ENCODE results near the gene NPHS1.
"Not testable (repeated sequence)": the region's sequence is repeated elsewhere in the genome, so short reads cannot be mapped to it uniquely, and the experiment has no call there.

Gene NPHS1

DNA sequence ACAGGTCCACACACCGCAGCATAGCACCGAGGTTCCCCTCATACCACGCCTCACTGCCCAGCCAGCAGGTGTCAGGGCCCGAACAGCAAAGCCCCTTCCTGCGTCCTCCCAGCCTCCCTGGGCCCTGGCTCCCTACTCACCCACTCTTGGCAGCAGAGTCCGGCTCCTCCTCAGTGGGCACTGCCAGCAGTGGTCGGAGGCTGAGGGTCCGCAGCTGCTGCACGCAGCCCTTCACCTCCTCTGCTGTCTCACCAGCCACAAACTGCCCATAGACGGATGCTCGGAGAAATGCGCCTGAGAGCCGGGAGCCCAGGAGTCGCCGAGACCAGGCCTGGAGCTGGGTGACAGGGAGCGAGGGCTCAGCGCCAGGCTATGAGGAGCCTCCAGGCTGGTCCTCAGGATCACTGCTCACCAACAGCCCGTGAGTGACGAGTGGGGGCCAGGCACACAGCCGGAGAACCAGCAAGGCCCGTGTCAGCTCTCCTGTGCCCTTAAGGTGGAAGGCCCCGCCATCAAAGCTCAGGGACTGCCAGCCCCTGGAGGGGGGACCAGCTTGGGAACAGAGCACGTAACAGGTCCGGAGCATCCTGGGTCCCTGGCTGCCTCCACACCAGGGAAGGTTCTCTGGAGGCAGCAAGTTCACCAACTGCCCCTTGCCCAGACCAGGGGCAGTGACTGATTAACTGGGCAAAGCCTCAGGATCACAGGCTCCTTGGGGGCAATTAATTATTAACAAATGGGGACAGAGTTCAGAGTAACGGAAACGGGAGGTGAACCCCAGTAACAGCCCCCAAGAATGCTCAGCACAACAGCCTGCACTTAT, 39.9 kb downstream of the NPHS1 start, which contains the start of gene PRODH2:
Gene PRODH2 (minus strand): TSS at position 626 of the 823 bp plus-strand sequence. CDS start 40 bp downstream, at position 586.
- no peak for DNase-seq (ENCODE audit: low read depth, low spot score)

DNA sequence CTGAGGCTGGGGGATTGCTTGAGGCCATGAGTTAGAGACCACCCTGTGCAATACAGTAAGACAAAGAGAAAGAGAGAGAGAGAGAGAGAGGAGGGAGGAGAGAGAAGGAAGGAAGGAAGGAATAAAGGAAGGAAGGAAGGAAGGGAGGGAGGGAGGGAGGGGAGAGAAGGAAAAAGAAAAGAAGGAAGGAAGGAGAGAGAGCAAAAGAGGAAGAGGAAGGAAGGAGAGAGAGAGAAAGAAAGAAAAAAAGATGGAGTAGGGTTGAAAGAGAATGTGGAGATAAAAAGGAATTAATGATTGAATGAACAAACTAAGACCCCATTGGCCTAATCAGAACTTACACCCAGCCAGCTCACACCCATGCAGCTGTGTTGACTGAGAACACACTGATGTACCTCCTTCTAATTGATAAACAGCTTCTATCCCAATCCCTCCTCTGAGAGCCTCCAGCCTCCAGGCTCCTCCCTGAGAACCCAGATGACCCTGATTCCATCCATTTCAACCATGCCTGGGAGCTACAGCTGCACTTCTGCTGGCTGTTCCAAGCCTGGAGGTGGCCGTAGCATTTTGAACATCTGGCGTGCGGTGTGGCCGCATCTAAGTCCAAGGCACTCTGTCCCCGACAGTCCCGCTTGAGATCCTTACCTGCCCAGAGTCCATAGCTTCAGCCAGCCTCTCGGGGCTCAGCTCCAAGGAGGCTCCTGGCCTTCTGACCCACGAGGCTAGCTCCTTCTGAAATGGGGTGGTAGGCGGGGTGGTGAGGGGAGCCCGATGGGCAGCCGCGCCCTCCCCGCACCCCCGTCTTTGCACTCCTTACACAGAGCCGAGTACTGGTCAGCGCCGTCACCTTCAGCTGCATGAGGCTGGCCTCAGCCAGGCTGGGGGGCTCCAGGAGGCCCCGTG, 40.7 kb downstream of the NPHS1 start:
- DNase-seq (ENCODE audit: low read depth, low spot score), result no peak

DNA sequence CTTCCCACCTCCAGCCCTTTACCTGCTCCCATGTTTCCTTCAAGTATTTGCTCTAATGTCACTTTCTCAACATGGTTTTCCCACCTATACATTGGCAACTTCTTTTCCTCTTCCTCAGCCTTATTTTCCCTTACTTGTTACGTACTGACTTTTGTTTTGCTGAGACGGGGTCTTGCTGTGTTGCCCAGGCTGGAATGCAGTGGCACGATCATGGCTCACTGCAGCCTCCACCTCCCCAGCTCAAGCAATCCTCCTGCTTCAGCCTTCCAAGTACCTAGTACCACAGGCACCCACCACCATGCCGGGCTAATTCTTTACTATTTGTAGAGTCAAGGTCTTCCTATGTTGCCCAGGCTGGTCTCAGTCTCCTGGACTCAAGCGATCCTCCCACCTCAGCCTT, 44.7 kb downstream of the NPHS1 start:
- DNase-seq (ENCODE audit: low read depth, low spot score), result no peak

DNA sequence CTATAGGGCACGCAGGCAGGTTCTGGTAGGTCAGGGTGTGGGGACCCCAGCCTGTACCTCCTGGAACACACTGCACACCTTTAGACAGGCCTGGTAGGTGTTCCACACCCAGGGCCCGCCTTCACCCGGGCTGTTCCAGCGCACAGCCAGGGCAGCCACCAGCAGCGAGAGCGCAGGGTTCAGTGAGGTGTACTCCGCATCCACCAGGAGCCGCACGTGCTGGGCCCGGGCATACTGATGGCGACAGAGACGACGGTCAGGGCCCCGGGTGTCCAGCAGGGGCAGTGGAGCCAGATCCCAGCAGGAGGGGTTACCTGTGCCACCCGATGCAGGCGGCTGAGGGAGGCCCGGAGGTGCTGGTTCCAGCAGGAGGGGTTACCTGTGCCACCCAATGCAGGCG, 45.7 kb downstream of the NPHS1 start:
- no peak for DNase-seq (ENCODE audit: low read depth, low spot score)

DNA sequence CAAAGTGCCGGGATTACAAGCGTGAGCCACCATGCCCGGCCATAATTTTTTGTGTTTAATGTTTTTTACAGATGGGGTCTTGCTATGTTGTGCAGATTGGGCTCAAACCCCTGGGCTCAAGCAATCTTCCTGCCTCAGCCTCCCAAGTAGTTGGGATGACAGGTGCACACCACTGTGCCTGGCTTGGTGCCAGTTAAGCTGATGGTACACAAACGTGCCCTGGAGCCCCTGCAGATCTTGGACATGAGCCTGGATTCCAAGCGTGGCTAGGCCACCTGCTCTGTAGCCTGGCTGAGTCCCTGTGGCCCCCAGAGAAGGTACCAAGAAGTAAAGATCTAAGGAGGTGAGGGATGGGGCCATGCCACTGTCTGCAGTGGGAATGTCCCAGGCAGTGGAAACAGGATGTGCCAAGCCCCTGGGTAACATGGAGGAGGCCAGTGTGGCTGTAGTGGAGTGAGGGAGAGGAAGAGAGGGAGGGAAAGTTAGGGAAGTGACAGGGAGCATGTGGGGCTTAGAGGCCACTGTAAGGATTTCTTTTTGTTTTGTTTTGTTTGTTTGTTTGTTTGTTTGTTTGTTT, 46.7 kb downstream of the NPHS1 start:
- DNase-seq (ENCODE audit: low read depth, low spot score), result no peak

DNA sequence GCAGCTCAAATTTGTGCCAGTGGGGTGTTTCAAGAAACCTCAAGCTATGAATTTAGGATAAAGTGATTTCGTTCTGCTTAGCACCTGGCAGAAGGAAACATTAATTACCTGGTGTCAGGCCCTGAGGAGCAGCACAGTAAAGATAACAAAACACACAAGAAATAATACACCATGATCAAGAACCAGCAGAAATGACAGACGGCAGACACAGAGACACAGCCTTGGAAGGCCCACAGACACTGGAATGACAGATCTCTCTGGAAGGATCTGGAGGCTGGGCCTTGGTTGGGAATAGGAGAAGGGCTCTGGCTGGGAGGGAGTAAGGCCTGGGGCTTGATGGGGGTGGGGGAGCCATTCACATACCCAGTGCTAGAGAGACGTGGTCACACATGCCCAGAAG, 50.5 kb downstream of the NPHS1 start:
- DNase-seq (ENCODE audit: low read depth, low spot score), result no peak

DNA sequence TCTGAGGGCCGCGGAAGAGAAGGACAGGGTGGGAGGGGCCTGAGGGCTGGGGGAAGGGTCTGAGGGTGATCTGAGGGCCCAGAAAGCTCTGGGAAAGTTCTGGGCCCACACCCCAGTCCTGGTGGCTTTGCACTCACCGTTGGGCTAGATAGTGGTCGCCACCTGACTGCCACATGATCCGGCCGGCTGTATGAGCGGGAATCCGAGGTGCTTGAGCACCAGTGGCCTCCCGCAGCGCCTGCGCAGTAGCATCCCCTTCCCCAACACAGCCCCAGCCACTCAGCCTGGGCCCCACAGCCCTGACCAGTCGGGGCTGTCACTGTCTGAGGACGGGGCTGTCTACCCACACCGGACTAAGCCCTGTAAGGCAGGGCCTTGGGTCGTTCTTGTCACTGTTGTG, 54.6 kb downstream of the NPHS1 start:
- no peak for DNase-seq (ENCODE audit: low read depth, low spot score)

DNA sequence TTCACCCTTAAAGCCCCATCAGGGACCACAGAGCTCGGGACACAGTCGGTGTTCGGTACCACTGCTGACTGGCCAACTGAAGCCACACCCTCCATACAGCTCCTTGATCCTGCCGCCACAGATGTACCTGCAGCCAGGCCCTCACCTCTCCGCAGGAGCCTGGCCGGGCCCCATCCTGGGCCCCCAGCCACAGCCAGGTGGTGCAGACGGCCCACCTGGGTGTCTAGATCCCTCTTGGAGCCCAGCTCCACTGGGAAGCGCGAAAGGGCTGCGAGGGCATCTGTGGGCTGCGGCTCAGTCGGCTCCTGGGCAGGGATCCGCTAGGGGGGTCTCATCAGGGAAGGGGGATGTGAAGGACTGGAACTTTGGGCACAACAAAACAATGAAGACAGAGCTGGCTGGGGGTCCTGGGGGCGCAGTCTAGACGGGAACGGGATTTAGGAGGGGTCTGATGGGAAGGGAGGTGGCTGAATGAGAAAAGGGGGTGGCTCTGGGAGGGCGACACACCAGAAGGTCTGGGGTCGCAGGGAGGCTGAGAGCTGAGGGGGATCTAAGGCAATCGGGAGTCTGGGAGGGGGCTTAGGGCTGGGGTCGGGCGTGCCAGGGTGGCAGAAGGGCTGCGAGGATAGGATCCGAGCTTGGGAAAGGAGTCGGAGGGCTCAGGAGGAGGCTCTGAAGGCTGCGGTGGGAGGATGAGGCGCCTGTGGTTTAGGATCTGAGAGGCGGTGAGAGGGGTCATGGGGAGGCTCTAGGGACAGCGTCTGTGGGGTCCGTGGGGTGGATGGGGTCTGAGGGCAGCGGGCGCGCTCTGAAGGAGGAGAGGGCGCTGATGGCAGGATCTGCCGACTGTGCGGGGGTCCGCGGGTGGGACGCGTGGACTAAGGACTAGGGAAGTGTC, 55.4 kb downstream of the NPHS1 start:
- no peak for DNase-seq (ENCODE audit: low read depth, low spot score)

DNA sequence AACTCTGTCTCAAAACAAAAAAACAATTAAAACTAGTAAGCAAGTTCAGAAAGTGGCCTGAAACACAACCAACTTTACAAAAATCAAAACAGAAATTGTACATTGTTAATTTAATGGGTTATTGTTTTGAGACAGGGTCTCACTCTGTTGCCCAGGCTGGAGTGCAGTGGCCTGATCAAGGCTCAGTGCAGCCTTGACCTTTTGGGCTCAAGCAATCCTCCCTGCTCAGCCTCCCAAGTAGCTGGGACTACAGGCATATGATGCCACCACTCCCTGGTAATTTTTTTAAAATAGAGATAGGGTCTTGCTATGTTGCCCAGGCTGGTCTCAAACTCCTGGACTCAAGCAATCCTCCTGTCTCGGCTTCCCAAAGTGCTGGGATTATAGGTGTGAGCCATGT, 56.7 kb downstream of the NPHS1 start:
- DNase-seq (ENCODE audit: low read depth, low spot score), result not testable (repeated sequence)

DNA sequence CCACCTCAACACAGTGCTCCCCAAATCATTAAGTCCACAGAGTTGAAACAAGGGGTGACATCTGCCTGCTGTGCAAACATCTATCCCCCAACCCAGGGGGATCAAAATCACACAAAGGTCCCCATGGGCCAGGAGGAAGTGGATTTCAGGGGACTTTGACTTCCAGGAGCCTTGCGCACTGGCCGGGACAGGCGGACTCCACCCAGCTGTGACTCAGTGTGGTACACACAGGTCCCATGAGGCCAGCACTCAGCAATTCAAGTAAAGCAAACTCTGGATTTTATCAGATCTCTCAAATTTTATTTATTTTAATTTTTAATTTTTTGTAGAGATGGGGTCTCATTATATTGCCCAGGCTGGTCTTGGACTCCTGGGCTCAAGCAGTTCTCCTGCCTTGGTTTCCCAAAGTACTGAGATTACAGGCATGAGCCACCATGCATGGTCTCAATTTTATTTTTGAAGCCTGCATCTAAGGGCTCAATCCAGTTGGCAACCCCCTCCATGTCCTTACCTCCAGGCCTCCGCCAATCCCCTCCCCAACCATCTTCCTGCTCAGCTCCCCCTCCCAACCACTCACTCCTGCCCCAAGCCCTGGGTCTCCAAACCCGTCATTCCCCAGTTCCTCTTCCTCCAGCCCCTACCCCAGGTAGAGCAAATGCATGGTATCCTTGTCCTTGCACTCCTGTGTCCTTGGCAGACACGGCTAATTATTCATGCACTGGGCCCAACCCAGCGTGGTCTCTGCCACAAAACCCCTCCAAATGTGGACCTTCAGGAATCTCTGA, 58.7 kb downstream of the NPHS1 start:
- DNase-seq (ENCODE audit: low read depth, low spot score), result no peak

DNA sequence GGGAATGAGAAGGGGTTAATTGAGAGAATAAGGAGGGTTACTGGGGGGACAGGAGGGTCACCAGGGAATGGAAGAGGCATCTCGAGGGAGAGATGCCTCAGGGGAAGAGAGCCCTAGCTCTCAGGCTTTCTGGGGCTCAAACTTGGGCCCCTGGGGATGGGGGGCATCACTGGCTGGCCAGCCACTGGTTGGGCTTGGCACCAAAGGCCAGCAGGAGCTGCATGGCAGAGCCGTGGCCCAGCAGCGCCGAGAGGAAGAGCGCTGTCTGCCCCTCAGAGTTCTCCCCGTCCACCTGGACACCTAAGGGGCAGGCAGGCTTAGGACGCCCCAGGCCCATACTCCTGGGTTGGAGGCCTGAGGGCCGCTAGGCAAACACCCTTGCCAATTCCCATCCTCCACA, 59.4 kb downstream of the NPHS1 start:
- no peak for DNase-seq (ENCODE audit: low read depth, low spot score)

DNA sequence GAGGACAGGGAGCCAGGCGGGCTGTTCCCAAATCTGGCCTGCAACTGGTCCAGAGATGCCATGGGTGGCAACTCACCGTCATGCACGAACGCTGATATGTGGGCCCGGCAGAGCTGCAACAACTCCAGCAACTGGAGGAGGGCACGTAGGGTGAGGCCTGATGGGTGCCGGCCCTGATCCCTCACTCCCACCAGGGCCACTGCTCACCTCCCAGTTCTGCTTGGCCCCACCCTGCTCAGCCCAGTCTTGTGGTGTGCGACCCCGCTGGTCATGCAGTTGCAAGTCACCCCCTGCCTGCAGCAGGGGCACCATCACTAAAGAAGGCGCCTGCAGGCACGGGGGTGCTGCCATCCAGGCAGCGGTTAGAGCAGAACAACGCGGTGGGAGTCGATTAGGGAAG, 60.0 kb downstream of the NPHS1 start:
- DNase-seq (ENCODE audit: low read depth, low spot score), result no peak

DNA sequence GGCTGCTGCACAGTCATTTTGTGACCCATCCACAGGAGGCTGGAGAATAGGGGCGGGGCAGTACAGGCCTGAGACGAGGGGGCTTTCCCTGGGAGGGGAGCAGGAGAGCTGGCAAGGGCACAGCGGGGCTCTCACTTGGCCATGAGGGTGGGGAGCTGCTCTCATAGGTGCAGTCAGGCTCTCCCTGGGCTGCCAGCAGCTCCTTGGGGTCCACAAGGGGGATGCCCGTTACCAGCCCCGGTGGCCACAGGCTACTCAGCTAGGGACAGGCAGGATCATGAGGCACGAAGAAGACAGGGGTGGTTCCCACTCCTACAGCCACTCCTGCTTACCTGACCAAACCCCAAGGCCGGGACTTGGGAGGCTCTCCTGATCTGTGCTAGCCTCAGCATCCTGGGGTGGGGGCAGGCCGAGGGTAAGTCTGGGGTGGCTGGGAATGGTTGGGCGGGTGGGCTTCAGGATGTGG, 60.5 kb downstream of the NPHS1 start:
- DNase-seq (ENCODE audit: low read depth, low spot score), result no peak

DNA sequence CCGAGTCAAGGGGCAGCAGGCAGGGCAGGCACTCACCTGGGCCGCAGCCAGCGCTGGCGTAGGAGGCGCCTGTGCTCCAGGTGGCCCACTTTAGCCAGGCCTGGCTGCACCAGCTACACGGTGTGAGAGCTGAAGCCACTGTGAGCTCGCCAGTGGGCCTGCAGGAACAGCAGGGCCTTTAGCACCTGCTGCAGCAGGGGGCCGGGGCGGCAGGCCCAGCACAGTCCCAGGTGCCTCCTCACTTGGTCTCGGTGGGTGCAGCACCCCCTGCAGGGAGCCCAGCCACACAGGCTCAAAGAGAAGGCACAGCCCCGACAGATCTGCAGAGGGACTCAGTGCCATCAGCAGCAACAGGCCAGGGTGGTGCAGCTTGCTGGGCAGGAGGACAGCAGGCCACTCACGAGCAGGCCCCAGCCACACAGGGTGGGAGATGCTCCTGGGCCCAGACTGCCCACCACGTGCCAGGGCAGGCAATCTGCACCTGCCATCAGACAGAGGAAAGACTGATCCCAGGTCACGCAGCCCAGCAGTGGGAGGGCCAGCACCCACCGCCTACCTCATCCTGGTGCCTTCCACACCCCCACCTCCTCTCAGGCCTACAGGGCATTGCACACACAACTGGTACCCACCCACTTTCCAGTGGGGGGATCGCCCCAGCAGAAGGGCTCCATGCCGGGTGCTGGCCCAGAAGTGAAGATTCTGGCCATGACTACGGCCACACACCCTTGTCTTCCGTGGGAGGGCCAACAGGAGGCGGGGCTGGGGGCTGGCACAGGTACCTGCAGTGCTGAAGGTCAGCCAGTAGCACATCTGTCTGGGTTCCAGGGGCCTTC, 61.1 kb downstream of the NPHS1 start:
- DNase-seq (ENCODE audit: low read depth, low spot score), result no peak

DNA sequence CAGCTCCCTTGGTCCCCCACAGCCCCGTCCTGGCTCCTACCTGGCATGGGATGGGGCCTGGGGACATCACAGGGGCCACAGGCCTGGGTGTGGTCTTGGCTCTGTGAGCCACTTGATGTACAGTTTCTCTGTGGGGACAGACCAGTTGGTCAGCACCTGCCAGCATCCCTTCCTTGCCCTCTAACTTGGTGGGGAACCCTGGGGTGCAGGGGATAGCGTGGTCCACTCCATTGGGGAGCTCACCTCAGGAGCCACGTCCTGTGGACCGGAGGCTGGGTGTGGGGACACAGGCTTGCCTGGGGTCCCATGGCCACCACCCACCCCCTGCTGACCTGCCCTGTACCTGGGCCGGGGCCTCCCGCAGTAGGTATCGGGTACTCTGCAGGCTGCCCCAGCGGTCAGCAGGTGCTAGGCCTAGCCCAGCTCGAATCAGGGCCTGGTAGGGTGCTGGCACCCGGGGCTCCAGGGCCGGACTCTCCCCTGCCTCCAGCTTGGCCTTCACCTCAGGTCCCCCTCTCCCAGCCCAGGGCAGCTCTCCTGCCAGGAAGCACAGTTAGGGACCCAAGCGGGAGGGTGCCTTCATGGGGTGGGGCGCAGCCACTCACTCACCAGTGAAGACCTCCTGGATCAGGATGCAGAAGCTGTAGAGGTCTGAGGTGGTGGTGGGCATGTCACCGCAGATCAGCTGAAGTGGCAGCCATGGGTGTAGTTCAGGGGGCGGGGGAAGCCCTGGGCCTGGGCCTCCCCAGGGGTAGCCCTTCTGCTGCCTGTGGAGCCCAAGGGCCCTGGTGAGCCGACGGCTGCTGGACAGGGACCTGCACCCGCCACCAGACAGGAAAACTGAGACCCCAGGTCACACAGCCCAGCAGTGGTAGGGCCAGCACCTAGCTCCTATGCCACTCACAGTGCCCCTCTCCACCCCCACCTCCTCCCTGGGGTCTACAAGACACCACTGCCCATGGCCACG, 62.0 kb downstream of the NPHS1 start:
- no peak for DNase-seq (ENCODE audit: low read depth, low spot score)

DNA sequence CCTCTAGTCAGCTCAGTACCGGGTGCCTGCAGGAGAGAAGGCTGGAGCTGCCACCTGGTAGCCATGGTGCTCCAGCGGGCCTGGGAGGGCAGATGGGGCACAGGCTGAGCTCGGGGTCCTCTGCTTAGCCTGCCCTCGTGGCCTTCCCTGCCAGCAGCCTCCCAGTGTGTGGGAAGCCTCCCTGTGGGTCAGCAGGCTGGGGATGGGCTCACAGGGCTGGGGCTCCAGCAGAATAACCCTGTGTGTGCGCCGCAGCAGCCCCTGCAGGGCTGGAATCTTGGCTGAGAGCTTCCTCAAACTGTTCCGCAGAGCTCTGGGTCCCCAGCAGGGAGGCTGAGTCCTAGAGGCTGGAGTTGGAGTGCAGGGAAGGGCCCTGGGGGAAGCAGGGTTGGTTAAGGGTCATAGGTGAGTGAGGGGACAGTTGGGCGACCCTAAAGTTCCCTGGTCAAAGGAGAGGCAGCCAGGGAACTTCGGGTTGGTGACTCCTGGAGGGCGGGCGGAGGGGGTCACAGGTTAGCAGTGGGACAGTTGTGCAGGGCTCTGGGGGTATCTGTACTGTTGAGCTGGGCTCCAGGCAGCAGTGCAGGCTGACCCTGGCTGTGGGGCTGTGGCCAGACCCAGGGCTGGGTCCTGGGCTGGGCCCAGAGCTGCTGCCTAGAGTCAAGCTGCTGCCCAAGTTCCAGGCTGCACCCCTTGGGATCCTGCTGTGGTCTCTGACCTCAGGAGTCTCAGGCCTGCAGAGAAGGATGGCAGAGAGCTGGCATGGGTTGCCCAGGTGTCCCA, 62.9 kb downstream of the NPHS1 start:
- DNase-seq (ENCODE audit: low read depth, low spot score), result no peak

DNA sequence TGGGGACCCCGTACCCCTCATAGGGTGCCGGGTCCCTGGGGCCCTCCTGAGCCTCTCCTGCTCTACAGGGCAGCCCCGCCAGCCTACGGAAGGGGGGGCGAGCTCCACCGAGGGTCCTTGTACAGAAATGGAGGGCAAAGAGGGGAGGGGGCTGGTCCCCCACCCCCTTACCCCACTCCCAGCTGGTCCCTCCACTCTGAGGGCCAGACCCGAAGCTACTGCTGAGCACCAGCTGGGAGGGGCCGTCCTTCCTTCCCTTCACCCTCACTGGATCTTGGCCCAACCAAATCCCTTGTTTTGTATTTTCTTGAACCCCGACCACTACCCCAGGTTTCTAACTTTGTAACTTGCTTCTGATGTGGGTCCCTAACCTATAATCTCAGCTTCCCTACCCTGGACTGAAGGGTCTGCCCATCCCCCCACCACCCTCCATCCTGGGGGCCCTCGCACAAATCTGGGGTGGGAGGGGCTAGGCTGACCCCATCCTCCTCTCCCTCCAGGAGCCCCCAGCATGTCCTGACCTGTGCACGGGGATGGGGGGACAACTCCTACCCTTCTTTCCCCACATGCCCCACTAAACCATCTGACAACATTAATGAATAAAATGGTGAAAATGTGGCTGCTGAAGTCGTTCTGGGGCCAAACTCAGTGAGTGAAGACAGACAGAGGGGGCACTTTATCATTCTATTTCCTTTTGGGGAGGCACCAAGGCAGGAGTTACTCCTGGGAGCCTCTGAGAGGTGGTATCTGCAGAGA, 63.9 kb downstream of the NPHS1 start:
- no peak for DNase-seq (ENCODE audit: low read depth, low spot score)
